Glomerular visceral epithelial cell (primary cell): ENCODE measurements around the gene FAM53A.
"Not testable (repeated sequence)": the region's sequence is repeated elsewhere in the genome, so short reads cannot be mapped to it uniquely, and the experiment has no call there.

Source experiments
- DNase-seq: peaks from one replicate; pipeline ENCODE4 v3.0.0-alpha.2; 2016; ENCODE audit errors: extremely low spot score

FAM53A gene

GRCh38 chr4:1716065-1716945 lies 32.2 kb upstream of the FAM53A start:
- DNase-seq, result no peak

- DNase-seq, result no peak
Measured at GRCh38 chr4:1715002-1715758, 31.1 kb upstream of the FAM53A start.

GRCh38 chr4:1714303-1715001 lies 30.3 kb upstream of the FAM53A start:
- no peak for DNase-seq

- DNase-seq, result no peak
Measured at GRCh38 chr4:1713003-1713851, 29.1 kb upstream of the FAM53A start.

GRCh38 chr4:1712216-1713002 lies 28.3 kb upstream of the FAM53A start, which contains the start of gene SLBP:
Gene SLBP, minus strand, starts transcription at chr4:1712319. Its CDS starts 131 bp downstream, at chr4:1712188.
- peak; percentile 98 for DNase-seq

GRCh38 chr4:1711571-1712215 lies 27.6 kb upstream of the FAM53A start:
- DNase-seq, result no peak

GRCh38 chr4:1711055-1711570 lies 27.0 kb upstream of the FAM53A start:
- DNase-seq, result no peak

- no peak for DNase-seq
Measured at GRCh38 chr4:1708581-1708980, 24.5 kb upstream of the FAM53A start.

GRCh38 chr4:1706358-1706757 lies 22.2 kb upstream of the FAM53A start:
- DNase-seq, result no peak

GRCh38 chr4:1705732-1706131 lies 21.6 kb upstream of the FAM53A start:
- DNase-seq, result no peak

- DNase-seq, result no peak
Measured at GRCh38 chr4:1703867-1704266, 19.8 kb upstream of the FAM53A start.

GRCh38 chr4:1701671-1702070 lies 17.6 kb upstream of the FAM53A start:
- not testable (repeated sequence) for DNase-seq

GRCh38 chr4:1695913-1696312 lies 11.8 kb upstream of the FAM53A start:
- DNase-seq, result no peak

- peak; percentile 79 for DNase-seq
Measured at GRCh38 chr4:1693131-1693896, 9.2 kb upstream of the FAM53A start.

GRCh38 chr4:1691737-1692373 lies 7.7 kb upstream of the FAM53A start:
- DNase-seq, result no peak

GRCh38 chr4:1690698-1691097 lies 6.6 kb upstream of the FAM53A start:
- DNase-seq, result no peak

- DNase-seq, result no peak
Measured at GRCh38 chr4:1686440-1687036, 2.4 kb upstream of the FAM53A start.
